SK-N-SH (cell line): Measurements from ENCODE around the gene ERCC2. TPM values are rescaled to one million over a fixed set of nuclear protein-coding genes. Genes with fewer than 3 reads are reported as not detected.
"Not testable (repeated sequence)": the region's sequence is repeated elsewhere in the genome, so short reads cannot be mapped to it uniquely, and the experiment has no call there.

ENCODE experiments used
- CTCF ChIA-PET: fragments of 300-600, 350-600 bp; formaldehyde crosslinking; extraction: SDS; loops from one replicate; lab custom pipeline; 2021; lab: Yijun Ruan, JAX
- POLR2A ChIA-PET: fragments of 350-600 bp; sonication (Branson Sonifier 250); formaldehyde crosslinking; extraction: SDS; loops from one replicate; lab custom pipeline; 2020; ENCODE audit warnings: antibody characterized with exemption, inconsistent platforms; lab: Yijun Ruan, JAX
- DNase-seq: peaks from one replicate; pipeline ENCODE4 v3.0.0; 2012
- H2AFZ ChIP-seq: fragments of 200-600 bp; sonication (generic); 2 replicates; pipeline ENCODE4 v1.8.1; 2016; ENCODE audit warnings: antibody characterized with exemption, mild to moderate bottlenecking, low read depth
- H3F3A ChIP-seq: fragments of 200-600 bp; sonication (generic); replicated peaks from 2 replicates; pipeline ENCODE3; 2016; ENCODE audit warnings: antibody characterized with exemption, mild to moderate bottlenecking; ENCODE audit not compliant: insufficient read depth
- H3K27ac ChIP-seq, 2 experiments: fragments of 200-500 bp in 1 of 2; fragments of 200-600 bp in 1 of 2; sonication (Bioruptor generic) in 1 of 2; sonication (generic), shearing (Covaris generic) in 1 of 2; 2 replicates each; pipeline versions ENCODE4 v1.5.1 to v1.6.1; 2014 to 2016; ENCODE audit warnings: low read depth in 2 of 2, inconsistent platforms in 1 of 2, low read length in 1 of 2, mild to moderate bottlenecking in 1 of 2, mixed read lengths in 1 of 2
- H3K27me3 ChIP-seq: fragments of 200-600 bp; sonication (generic), shearing (Covaris generic); 2 replicates; pipeline ENCODE4 v1.6.1; 2016; ENCODE audit warnings: mixed run types; ENCODE audit not compliant: insufficient read depth
- H3K36me3 ChIP-seq, 2 experiments: fragments of 200-500 bp in 1 of 2; fragments of 200-600 bp in 1 of 2; sonication (Bioruptor generic) in 1 of 2; sonication (generic) in 1 of 2; replicated peaks in 1 of 2; 2 replicates each; pipeline versions ENCODE3 to v1.5.1; 2014 to 2016; ENCODE audit warnings: low read length in 1 of 2, mild to moderate bottlenecking in 1 of 2; ENCODE audit not compliant: insufficient read depth in 2 of 2, control insufficient read depth in 1 of 2
- H3K4me1 ChIP-seq, 2 experiments: fragments of 200-500 bp in 1 of 2; fragments of 200-600 bp in 1 of 2; sonication (Bioruptor generic) in 1 of 2; sonication (generic), shearing (Covaris generic) in 1 of 2; 2 replicates each; pipeline versions ENCODE4 v1.5.1 to v1.6.1; 2014 to 2016; ENCODE audit warnings: low read depth in 1 of 2, low read length in 1 of 2, mixed run types in 1 of 2; ENCODE audit not compliant: insufficient read depth in 2 of 2, control insufficient read depth in 1 of 2
- H3K4me2 ChIP-seq: fragments of 200-600 bp; sonication (generic), shearing (Covaris generic); 2 replicates; pipeline ENCODE4 v1.6.1; 2017; ENCODE audit warnings: mixed run types
- H3K4me3 ChIP-seq, 2 experiments: fragments of 200-500 bp in 1 of 2; fragments of 200-600 bp in 1 of 2; sonication (Bioruptor generic) in 1 of 2; sonication (generic), shearing (Covaris generic) in 1 of 2; 2 replicates each; pipeline versions ENCODE4 v1.5.1 to v1.8.1; 2014 to 2016; ENCODE audit warnings: low read depth in 2 of 2, inconsistent platforms in 1 of 2, low read length in 1 of 2, mild to moderate bottlenecking in 1 of 2, mixed read lengths in 1 of 2, moderate library complexity in 1 of 2
- H3K79me2 ChIP-seq: fragments of 200-600 bp; sonication (generic); 2 replicates; pipeline ENCODE4 v1.8.1; 2017; ENCODE audit warnings: mild to moderate bottlenecking; ENCODE audit not compliant: insufficient read depth
- H3K9ac ChIP-seq: fragments of 200-600 bp; sonication (generic); 2 replicates; pipeline ENCODE4 v1.6.1; 2017; ENCODE audit warnings: mixed run types
- H3K9me2 ChIP-seq: fragments of 200-600 bp; sonication (generic); 2 replicates; pipeline ENCODE4 v1.6.1; 2017; ENCODE audit warnings: mixed run types
- H3K9me3 ChIP-seq: fragments of 200-600 bp; sonication (generic); 2 replicates; pipeline ENCODE4 v1.6.1; 2017; ENCODE audit warnings: mixed run types, mild to moderate bottlenecking, moderate library complexity
- H4K20me1 ChIP-seq: fragments of 200-600 bp; sonication (generic); 2 replicates; pipeline ENCODE4 v1.6.1; 2017; ENCODE audit warnings: mild to moderate bottlenecking, mixed run types; ENCODE audit not compliant: insufficient read depth
- CHD2 ChIP-seq: fragments of 150-350 bp; IDR thresholded peaks from 2 replicates; pipeline ENCODE4 v1.6.1; 2018; ENCODE audit warnings: low read length; ENCODE audit not compliant: partially characterized antibody
- CTCF ChIP-seq: fragments of 200-600 bp; sonication (generic); IDR thresholded peaks from 2 replicates; pipeline ENCODE4 v1.6.1; 2017; ENCODE audit warnings: antibody characterized with exemption, mild to moderate bottlenecking, moderate library complexity
- ELF1 ChIP-seq: IDR thresholded peaks from 2 replicates; pipeline ENCODE4 v1.4.0; 2012
- EP300 ChIP-seq, 2 experiments: IDR thresholded peaks; 2 replicates each; pipeline versions ENCODE4 v1.4.0 to v1.6.1; 2012; ENCODE audit warnings: borderline replicate concordance in 1 of 2, low read depth in 1 of 2, low read length in 1 of 2
- GABPA ChIP-seq: IDR thresholded peaks from 2 replicates; pipeline ENCODE4 v1.4.0; 2012; ENCODE audit warnings: low read depth, mild to moderate bottlenecking
- IRF3 ChIP-seq: fragments of 150-350 bp; IDR thresholded peaks from 2 replicates; pipeline ENCODE4 v1.6.1; 2016; ENCODE audit warnings: mild to moderate bottlenecking, low read depth, low read length
- NFIC ChIP-seq: IDR thresholded peaks from 2 replicates; pipeline ENCODE4 v1.4.0; 2012; ENCODE audit warnings: borderline replicate concordance
- PBX3 ChIP-seq: IDR thresholded peaks from 2 replicates; pipeline ENCODE4; 2012
- POLR2AphosphoS5 ChIP-seq: IDR thresholded peaks from 2 replicates; pipeline ENCODE4 v1.6.1; 2012; ENCODE audit warnings: low read depth, low read length
- REST ChIP-seq: IDR thresholded peaks from 2 replicates; pipeline ENCODE4 v1.6.1; 2012; ENCODE audit warnings: mild to moderate bottlenecking, low read depth, low read length, moderate library complexity
- RFX5 ChIP-seq: IDR thresholded peaks from 2 replicates; pipeline ENCODE4 v1.6.1; 2012; ENCODE audit warnings: mild to moderate bottlenecking, improper control_type of control experiment, low read length
- SIN3A ChIP-seq: IDR thresholded peaks from 2 replicates; pipeline ENCODE4 v1.6.1; 2012; ENCODE audit warnings: low read depth, mild to moderate bottlenecking, low read length, moderate library complexity, borderline replicate concordance
- SMC3 ChIP-seq: IDR thresholded peaks from 2 replicates; pipeline ENCODE4 v1.6.1; 2012; ENCODE audit warnings: low read depth, low read length, improper control_type of control experiment
- TEAD4 ChIP-seq: IDR thresholded peaks from 2 replicates; pipeline ENCODE4 v1.4.0; 2012; ENCODE audit warnings: mild to moderate bottlenecking, borderline replicate concordance; ENCODE audit not compliant: insufficient read depth
- WGBS: methylation state at CpG from one replicate; pipeline ENCODE4 v1.1.6; 2017; ENCODE audit warnings: low lambda C conversion rate; 5-methylcytosine and 5-hydroxymethylcytosine counted together
- polyA plus RNA-seq, 3 experiments: library from polyadenylated mRNA; depleted of rRNA; stranded (reverse); fragments of >200 nt; gene quantifications; 2 replicates each; pipeline ENCODE4 v1.2.3, GENCODE V29; 2012

ERCC2 gene
- polyA plus RNA-seq, 1 of the 3 experiments (the other 2 are of a cell fraction): 72.8 TPM

- no peaks in the 10 kb centered on the region for H3K9me2 ChIP-seq
- H3K4me2 ChIP-seq: no peak overlapping the region
- no peaks in the 10 kb centered on the region for H3K9me3 ChIP-seq
- no peak overlapping the region for H2AFZ ChIP-seq
- peaks cover 0 to 3% of the 10 kb centered on the region in 2 experiments; a peak in 1 of 4 replicates for H3K4me1 ChIP-seq
- no peaks in the 10 kb centered on the region for H3F3A ChIP-seq
- no peaks in the 10 kb centered on the region for H3K79me2 ChIP-seq
- no peak overlapping the region for H3K27ac ChIP-seq
- TF ChIP-seq NFIC (no peak), POLR2AphosphoS5 (no peak)
- no peak for DNase-seq
- H4K20me1 ChIP-seq: no peaks in the 10 kb centered on the region
- POLR2A ChIA-PET: no interaction called here
- no peak overlapping the region for H3K9ac ChIP-seq
- H3K36me3 ChIP-seq: no peaks in the 10 kb centered on the region
- peaks cover 23% of the 10 kb centered on the region; the same call in 1 of the 2 replicates for H3K27me3 ChIP-seq
- H3K4me3 ChIP-seq: no peak overlapping the region
- CTCF ChIA-PET: no interaction called here
- 68% methylated on average over 13 of the region's 18 CpGs for WGBS
These were observed 58.8 kb downstream of the ERCC2 start for GRCh38 chr19:45311621-45312020.

GRCh38 chr19:45309322-45309721, 61.1 kb downstream of the ERCC2 start:
- not testable (repeated sequence) for H3K9me2 ChIP-seq

GRCh38 chr19:45307361-45307760, 63.0 kb downstream of the ERCC2 start:
- ChIA-PET CTCF (interaction anchor here (1.0 to 1.4 kb wide), 2 partner anchors 31 to 32 kb away, joined by 3 to 4 read pairs; no protein-coding TSS in a partner anchor), POLR2A (no interaction called here)
- Histone ChIP-seq H3K27me3 (no peaks in the 10 kb centered on the region), H3F3A (peaks cover 7% of the 10 kb centered on the region), H4K20me1 (no peaks in the 10 kb centered on the region), H3K36me3 (no peaks in the 10 kb centered on the region), H3K79me2 (no peaks in the 10 kb centered on the region), H3K9me2 (no peaks in the 10 kb centered on the region), H3K9ac (no peak overlapping the region), H2AFZ (no peak overlapping the region), H3K4me2 (no peak overlapping the region), H3K4me1 (peaks cover 0 to 7% of the 10 kb centered on the region in 2 experiments; a peak in 1 of 4 replicates), H3K4me3 (no peak overlapping the region), H3K9me3 (no peaks in the 10 kb centered on the region), H3K27ac (no peak overlapping the region)
- no peak for DNase-seq
- WGBS: 83% methylated on average over 19 of the region's 19 CpGs
- TF ChIP-seq SMC3 (no peak), POLR2AphosphoS5 (no peak), CHD2 (no peak), RFX5 (no peak), ELF1 (no peak), REST (no peak), GABPA (no peak), SIN3A (no peak), TEAD4 (no peak), PBX3 (no peak), CTCF (no peak), EP300 (IDR thresholded peaks at IDR 0.05; ENCODE audit: borderline replicate concordance in 1 of 2, low read depth in 1 of 2, low read length in 1 of 2) (no peak), IRF3 (no peak)

More at GRCh38 chr19:45309322-45309721, 61.1 kb downstream of the ERCC2 start:
- H3K36me3 ChIP-seq, H3K27me3 ChIP-seq, H3K4me3 ChIP-seq, H3K9me3 ChIP-seq, POLR2A ChIA-PET, H4K20me1 ChIP-seq, H3F3A ChIP-seq, H3K79me2 ChIP-seq, H3K9ac ChIP-seq, H3K27ac ChIP-seq, DNase-seq, H3K4me2 ChIP-seq, H3K4me1 ChIP-seq, H2AFZ ChIP-seq: not testable (repeated sequence)
- CTCF ChIA-PET: interaction anchor here (0.6 to 1.9 kb wide), 2 partner anchors 29 to 383 kb away, joined by 3 to 7 read pairs; no protein-coding TSS in a partner anchor
- 90% methylated on average over 8 of the region's 8 CpGs for WGBS
